ENCODE measurements around the gene NUMB. TPM values are rescaled to one million over a fixed set of nuclear protein-coding genes. Genes with fewer than 3 reads are reported as not detected.
"Not testable (repeated sequence)": the region's sequence is repeated elsewhere in the genome, so short reads cannot be mapped to it uniquely, and the experiment has no call there.

Gene NUMB
- total RNA-seq, 1 donor from 2014 or later: 18.2 TPM

DNA sequence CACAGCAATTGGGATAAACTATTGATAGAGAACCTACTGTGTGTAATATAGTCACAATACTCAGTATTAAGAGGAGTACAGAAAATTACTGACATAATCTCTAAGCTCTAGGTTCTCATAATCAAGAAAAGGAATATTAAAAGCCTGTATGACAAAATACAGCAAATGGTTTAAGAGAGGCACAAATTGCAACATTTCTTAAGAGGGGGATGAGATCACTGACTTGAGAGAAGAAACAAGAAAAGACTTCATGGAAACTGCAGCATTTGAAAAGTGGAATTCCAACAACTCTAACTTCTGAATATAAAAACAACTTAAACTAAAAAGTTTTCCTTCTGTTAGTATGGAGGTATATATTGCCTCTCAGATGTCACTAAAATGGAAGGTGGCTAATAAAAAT, 89.7 kb downstream of the NUMB start:
- TF ChIP-seq, protein P1, sequence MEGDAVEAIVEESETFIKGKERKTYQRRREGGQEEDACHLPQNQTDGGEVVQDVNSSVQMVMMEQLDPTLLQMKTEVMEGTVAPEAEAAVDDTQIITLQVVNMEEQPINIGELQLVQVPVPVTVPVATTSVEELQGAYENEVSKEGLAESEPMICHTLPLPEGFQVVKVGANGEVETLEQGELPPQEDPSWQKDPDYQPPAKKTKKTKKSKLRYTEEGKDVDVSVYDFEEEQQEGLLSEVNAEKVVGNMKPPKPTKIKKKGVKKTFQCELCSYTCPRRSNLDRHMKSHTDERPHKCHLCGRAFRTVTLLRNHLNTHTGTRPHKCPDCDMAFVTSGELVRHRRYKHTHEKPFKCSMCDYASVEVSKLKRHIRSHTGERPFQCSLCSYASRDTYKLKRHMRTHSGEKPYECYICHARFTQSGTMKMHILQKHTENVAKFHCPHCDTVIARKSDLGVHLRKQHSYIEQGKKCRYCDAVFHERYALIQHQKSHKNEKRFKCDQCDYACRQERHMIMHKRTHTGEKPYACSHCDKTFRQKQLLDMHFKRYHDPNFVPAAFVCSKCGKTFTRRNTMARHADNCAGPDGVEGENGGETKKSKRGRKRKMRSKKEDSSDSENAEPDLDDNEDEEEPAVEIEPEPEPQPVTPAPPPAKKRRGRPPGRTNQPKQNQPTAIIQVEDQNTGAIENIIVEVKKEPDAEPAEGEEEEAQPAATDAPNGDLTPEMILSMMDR (IDR thresholded peaks at IDR 0.05; ENCODE audit: insufficient read depth, low read length, severe bottlenecking): no peak
- no peak for DNase-seq (ENCODE audit: low read depth)
- no peaks in the 10 kb centered on the region for H3K27me3 ChIP-seq (ENCODE audit: control insufficient read depth, insufficient read depth, low read length)
- H3K36me3 ChIP-seq (ENCODE audit: control insufficient read depth, insufficient read depth, low read length): peaks cover 2% of the 10 kb centered on the region
- FAIRE-seq: no peak
- no peak overlapping the region for H3K4me3 ChIP-seq (ENCODE audit: low read depth, low read length)

DNA sequence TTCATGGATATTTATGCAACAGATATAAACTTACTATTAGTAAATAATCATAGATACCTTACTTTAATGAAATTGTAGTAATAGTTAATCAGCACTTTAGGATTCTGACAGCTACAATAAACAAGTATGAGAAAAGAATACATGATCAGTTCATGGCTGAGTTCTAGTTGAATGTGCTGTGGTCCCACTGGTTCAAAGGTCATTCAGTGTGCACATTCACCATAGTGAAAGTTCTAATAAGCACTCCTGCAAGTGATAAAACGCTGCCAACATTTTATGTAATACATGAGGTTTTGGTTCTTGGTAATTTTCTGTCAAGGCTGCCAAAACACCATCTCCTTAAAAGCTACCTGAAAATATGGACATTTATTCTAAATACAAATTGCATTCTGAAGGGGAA, 92.6 kb downstream of the NUMB start:
- Histone ChIP-seq H3K27me3 (ENCODE audit: control insufficient read depth, insufficient read depth, low read length) (no peaks in the 10 kb centered on the region), H3K36me3 (ENCODE audit: control insufficient read depth, insufficient read depth, low read length) (no peaks in the 10 kb centered on the region), H3K4me3 (ENCODE audit: low read depth, low read length) (no peak overlapping the region)
- FAIRE-seq: no peak
- TF ChIP-seq, protein P1 (IDR thresholded peaks at IDR 0.05; ENCODE audit: insufficient read depth, low read length, severe bottlenecking): no peak
- no peak for DNase-seq (ENCODE audit: low read depth)

DNA sequence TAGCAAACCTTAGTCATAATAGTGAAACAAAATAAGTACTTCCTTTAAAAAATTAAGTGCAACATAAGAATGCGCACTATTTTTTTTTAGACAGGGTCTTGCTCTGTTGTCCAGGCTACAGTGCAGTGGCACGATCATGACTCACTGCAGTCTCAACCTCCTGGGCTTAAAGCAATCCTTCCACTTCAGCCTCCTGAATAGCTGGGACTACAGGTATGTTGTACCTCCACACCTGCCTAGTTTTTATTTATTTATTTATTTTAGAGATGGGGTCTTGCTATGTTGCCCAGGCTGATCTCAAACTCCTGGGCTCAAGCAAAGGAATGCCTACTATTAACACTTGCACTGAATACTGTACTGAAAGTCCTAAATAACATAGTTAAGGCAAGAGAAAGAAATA, 93.8 kb downstream of the NUMB start:
- TF ChIP-seq, protein P1 (IDR thresholded peaks at IDR 0.05; ENCODE audit: insufficient read depth, low read length, severe bottlenecking): no peak
- DNase-seq (ENCODE audit: low read depth) (no peak), FAIRE-seq (no peak)
- Histone ChIP-seq H3K27me3 (ENCODE audit: control insufficient read depth, insufficient read depth, low read length) (no peaks in the 10 kb centered on the region), H3K4me3 (ENCODE audit: low read depth, low read length) (no peak overlapping the region), H3K36me3 (ENCODE audit: control insufficient read depth, insufficient read depth, low read length) (no peaks in the 10 kb centered on the region)

DNA sequence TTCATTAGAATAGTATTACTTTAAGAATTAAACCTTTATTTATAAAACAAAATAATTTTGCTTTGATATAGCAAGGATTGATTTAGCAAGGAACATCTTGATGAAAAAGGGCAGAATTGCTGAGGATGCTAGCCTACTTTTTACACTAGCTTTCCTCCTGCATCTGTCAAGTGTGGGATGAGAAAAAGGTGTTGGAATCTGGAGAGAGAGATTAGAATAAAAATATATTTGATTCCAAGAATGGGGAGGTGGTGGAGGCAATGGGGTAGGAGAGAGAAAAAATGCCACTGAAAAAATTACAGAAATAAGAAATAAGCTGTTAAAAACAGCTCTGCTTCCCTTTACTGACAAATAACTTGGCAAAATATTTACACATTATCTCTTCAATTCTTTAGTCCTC, 98.9 kb downstream of the NUMB start:
- Histone ChIP-seq H3K27me3 (ENCODE audit: control insufficient read depth, insufficient read depth, low read length) (no peaks in the 10 kb centered on the region), H3K36me3 (ENCODE audit: control insufficient read depth, insufficient read depth, low read length) (peaks cover 1% of the 10 kb centered on the region), H3K4me3 (ENCODE audit: low read depth, low read length) (no peak overlapping the region)
- FAIRE-seq (no peak), DNase-seq (ENCODE audit: low read depth) (no peak)
- TF ChIP-seq, protein P1 (IDR thresholded peaks at IDR 0.05; ENCODE audit: insufficient read depth, low read length, severe bottlenecking): no peak

DNA sequence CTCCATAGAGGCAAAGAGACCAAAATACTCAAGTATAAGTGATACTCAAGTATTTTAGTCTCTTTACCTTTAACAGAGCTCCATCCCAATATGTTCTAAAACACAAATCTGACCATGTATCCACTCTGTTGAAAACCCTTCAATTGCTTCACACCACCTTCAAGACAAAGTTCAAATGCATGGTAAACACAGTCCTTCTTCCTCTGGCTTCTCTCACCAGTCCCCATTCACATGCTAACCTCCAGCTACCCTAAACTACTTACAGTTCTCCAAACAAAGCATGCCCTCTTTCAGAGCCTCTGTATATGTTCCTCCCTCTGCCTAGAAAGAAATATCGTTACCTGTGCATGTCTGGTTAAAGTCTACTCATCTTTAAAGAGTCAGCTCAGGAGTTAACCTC, 100.2 kb downstream of the NUMB start:
- Histone ChIP-seq H3K4me3 (ENCODE audit: low read depth, low read length) (no peak overlapping the region), H3K36me3 (ENCODE audit: control insufficient read depth, insufficient read depth, low read length) (peaks cover 1% of the 10 kb centered on the region), H3K27me3 (ENCODE audit: control insufficient read depth, insufficient read depth, low read length) (no peaks in the 10 kb centered on the region)
- DNase-seq (ENCODE audit: low read depth) (no peak), FAIRE-seq (peak; percentile 23)
- TF ChIP-seq, protein P1 (IDR thresholded peaks at IDR 0.05; ENCODE audit: insufficient read depth, low read length, severe bottlenecking): no peak

DNA sequence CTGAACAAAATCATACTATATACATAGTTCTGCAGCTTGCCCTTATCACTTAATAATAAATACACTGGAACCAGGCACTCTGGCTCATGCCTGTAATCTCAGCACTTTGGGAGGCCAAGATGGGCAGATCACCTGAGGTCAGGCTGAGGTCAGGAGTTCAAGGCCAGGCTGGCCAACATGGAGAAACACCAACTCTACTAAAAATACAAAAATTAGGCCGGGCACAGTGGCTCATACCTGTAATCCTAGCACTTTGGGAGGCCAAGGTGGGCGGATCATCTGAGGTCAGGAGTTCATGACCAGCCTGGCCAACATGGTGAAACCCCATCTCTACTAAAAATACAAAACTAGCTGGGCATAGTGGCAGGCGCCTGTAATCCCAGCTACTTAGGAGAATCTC, 109.3 kb downstream of the NUMB start:
- H3K36me3 ChIP-seq (ENCODE audit: control insufficient read depth, insufficient read depth, low read length); DNase-seq (ENCODE audit: low read depth); H3K27me3 ChIP-seq (ENCODE audit: control insufficient read depth, insufficient read depth, low read length); FAIRE-seq; H3K4me3 ChIP-seq (ENCODE audit: low read depth, low read length): not testable (repeated sequence)
